IMR-90 (cell line): Measurements from ENCODE around the gene TSPYL4. TPM values are rescaled to one million over a fixed set of nuclear protein-coding genes. Genes with fewer than 3 reads are reported as not detected.
A peak's percentile ranks its signal among the peaks of the same experiment; 100 is the strongest.

Experiments
- ATAC-seq: fragments of 200-7000 bp; cut with Tn5 transposase; 2 replicates; pipeline ENCODE4 v1.9.1; 2020; ENCODE audit warnings: low read depth, mild to moderate bottlenecking, moderate library complexity
- BruUV-seq: library from RNA; stranded (reverse); fragments of 400-500 nt; replicated peaks from 2 replicates; lab custom pipeline; 2021; lab: Mats Ljungman, UMichigan
- CTCF ChIA-PET: fragments of 300-600 bp; formaldehyde crosslinking; extraction: SDS; loops from one replicate; lab custom pipeline; 2021; ENCODE audit warnings: antibody characterized with exemption; lab: Yijun Ruan, JAX
- POLR2A ChIA-PET: fragments of 300-600 bp; sonication (Branson Sonifier 250); formaldehyde crosslinking; loops from one replicate; lab custom pipeline; 2022; ENCODE audit warnings: antibody characterized with exemption; ENCODE audit not compliant: unreplicated experiment; lab: Charles Lee
- DNase-seq: peaks from one replicate; pipeline ENCODE4 v3.0.0; 2013
- H2AFZ ChIP-seq: replicated peaks from 2 replicates; pipeline ENCODE3; 2013; ENCODE audit warnings: low read length, mild to moderate bottlenecking; ENCODE audit not compliant: poor library complexity
- H2AK5ac ChIP-seq: 2 replicates; pipeline ENCODE4 v1.6.1; 2013; ENCODE audit warnings: low read depth, low read length, inconsistent platforms
- H2AK9ac ChIP-seq: replicated peaks from 2 replicates; pipeline ENCODE3; 2013; ENCODE audit warnings: mild to moderate bottlenecking, low read depth, low read length, moderate library complexity; ENCODE audit not compliant: poor library complexity
- H2BK120ac ChIP-seq: 2 replicates; pipeline ENCODE4 v1.6.1; 2013; ENCODE audit warnings: low read depth, low read length, inconsistent platforms
- H2BK15ac ChIP-seq: 3 replicates; pipeline ENCODE4 v1.6.1; 2013; ENCODE audit warnings: low read depth, low read length, inconsistent platforms
- H2BK20ac ChIP-seq: 2 replicates; pipeline ENCODE4 v1.6.1; 2013; ENCODE audit warnings: low read depth, mild to moderate bottlenecking, inconsistent platforms, low read length, moderate library complexity
- H2BK5ac ChIP-seq: 2 replicates; pipeline ENCODE4 v1.6.1; 2013; ENCODE audit warnings: mild to moderate bottlenecking, low read depth, low read length, inconsistent platforms; ENCODE audit not compliant: poor library complexity, severe bottlenecking
- H3K14ac ChIP-seq: replicated peaks from 2 replicates; pipeline ENCODE4 v1.6.1; 2013; ENCODE audit warnings: low read depth, low read length, inconsistent platforms
- H3K18ac ChIP-seq: 2 replicates; pipeline ENCODE4 v1.6.1; 2013; ENCODE audit warnings: low read depth, low read length, control low read depth
- H3K23ac ChIP-seq: 2 replicates; pipeline ENCODE4 v1.6.1; 2013; ENCODE audit warnings: low read depth, low read length, inconsistent platforms
- H3K27ac ChIP-seq: 2 replicates; pipeline ENCODE4 v1.5.1; 2013; ENCODE audit warnings: mild to moderate bottlenecking, control low read depth, low read length; ENCODE audit not compliant: insufficient read depth
- H3K27me3 ChIP-seq: 2 replicates; pipeline ENCODE4 v1.6.1; 2013; ENCODE audit warnings: low read length; ENCODE audit not compliant: control insufficient read depth, insufficient read depth
- H3K36me3 ChIP-seq: 2 replicates; pipeline ENCODE4 v1.6.1; 2013; ENCODE audit warnings: low read length, mixed read lengths; ENCODE audit not compliant: control insufficient read depth, insufficient read depth
- H3K4ac ChIP-seq: 2 replicates; pipeline ENCODE4 v1.6.1; 2013; ENCODE audit warnings: low read depth, low read length, inconsistent platforms
- H3K4me1 ChIP-seq: 2 replicates; pipeline ENCODE4 v1.6.1; 2013; ENCODE audit warnings: low read length, mixed read lengths; ENCODE audit not compliant: control insufficient read depth, insufficient read depth
- H3K4me2 ChIP-seq: 2 replicates; pipeline ENCODE4 v1.6.1; 2013; ENCODE audit warnings: low read depth, mild to moderate bottlenecking, control low read depth, low read length, moderate library complexity
- H3K4me3 ChIP-seq: 2 replicates; pipeline ENCODE4 v1.5.1; 2013; ENCODE audit warnings: low read depth, mild to moderate bottlenecking, control low read depth, low read length, moderate library complexity; ENCODE audit not compliant: insufficient read depth
- H3K56ac ChIP-seq: 2 replicates; pipeline ENCODE4 v1.6.1; 2013; ENCODE audit warnings: low read length, inconsistent platforms; ENCODE audit not compliant: insufficient read depth; ENCODE audit errors: extremely low read depth
- H3K79me1 ChIP-seq, 2 experiments: 2 replicates each; pipeline ENCODE4 v1.6.1; 2013; ENCODE audit warnings: low read length in 2 of 2, inconsistent platforms in 1 of 2, low read depth in 1 of 2
- H3K9ac ChIP-seq: 2 replicates; pipeline ENCODE4 v1.6.1; 2013; ENCODE audit warnings: low read depth, low read length, control low read depth
- H3K9me1 ChIP-seq: 2 replicates; pipeline ENCODE4 v1.6.1; 2013; ENCODE audit warnings: low read length, inconsistent platforms; ENCODE audit not compliant: insufficient read depth
- H3K9me3 ChIP-seq: 2 replicates; pipeline ENCODE4 v1.6.1; 2013; ENCODE audit warnings: low read length; ENCODE audit not compliant: control insufficient read depth, insufficient read depth
- H4K20me1 ChIP-seq: 2 replicates; pipeline ENCODE4 v1.6.1; 2013; ENCODE audit warnings: low read length, inconsistent platforms; ENCODE audit not compliant: insufficient read depth
- H4K5ac ChIP-seq: 2 replicates; pipeline ENCODE4 v1.6.1; 2013; ENCODE audit warnings: mild to moderate bottlenecking, low read depth, low read length, control low read depth
- H4K8ac ChIP-seq, 2 experiments: 2 replicates each; pipeline ENCODE4 v1.6.1; 2013; ENCODE audit warnings: low read depth in 2 of 2, low read length in 2 of 2, control low read depth in 1 of 2, inconsistent platforms in 1 of 2
- H4K91ac ChIP-seq: 2 replicates; pipeline ENCODE4 v1.6.1; 2013; ENCODE audit warnings: low read depth, low read length, inconsistent platforms; ENCODE audit not compliant: insufficient read depth
- BHLHE40 ChIP-seq: fragments of 150-350 bp; IDR thresholded peaks from 2 replicates; pipeline ENCODE4 v1.6.1; 2016; ENCODE audit warnings: mild to moderate bottlenecking, low read depth, low read length
- CEBPB ChIP-seq: IDR thresholded peaks from 2 replicates; pipeline ENCODE4 v1.6.1; 2012; ENCODE audit warnings: low read depth, low read length, improper control_type of control experiment
- CHD1 ChIP-seq: IDR thresholded peaks from 2 replicates; pipeline ENCODE4 v1.6.1; 2012; ENCODE audit warnings: low read depth, low read length, improper control_type of control experiment
- FOS ChIP-seq: fragments of 150-350 bp; IDR thresholded peaks from 2 replicates; pipeline ENCODE4 v1.6.1; 2016; ENCODE audit warnings: low read depth, low read length
- MAFK ChIP-seq: IDR thresholded peaks from 2 replicates; pipeline ENCODE4 v1.6.1; 2012; ENCODE audit warnings: low read depth, low read length, improper control_type of control experiment
- MAZ ChIP-seq: IDR thresholded peaks from 2 replicates; pipeline ENCODE4 v1.6.1; 2012; ENCODE audit warnings: low read depth, mild to moderate bottlenecking, low read length, improper control_type of control experiment, moderate library complexity, borderline replicate concordance
- MXI1 ChIP-seq: IDR thresholded peaks from 2 replicates; pipeline ENCODE4 v1.6.1; 2012; ENCODE audit warnings: low read depth, mild to moderate bottlenecking, low read length, moderate library complexity, borderline replicate concordance
- NFE2L2 ChIP-seq: fragments of 150-350 bp; IDR thresholded peaks from 2 replicates; pipeline ENCODE4 v1.6.1; 2016; ENCODE audit warnings: low read depth, mild to moderate bottlenecking, low read length
- POLR2A ChIP-seq: IDR thresholded peaks from 2 replicates; pipeline ENCODE4 v1.6.1; 2012; ENCODE audit warnings: mild to moderate bottlenecking, low read depth, low read length
- RAD21 ChIP-seq: IDR thresholded peaks from 2 replicates; pipeline ENCODE4 v1.6.1; 2012; ENCODE audit warnings: low read length, improper control_type of control experiment
- RCOR1 ChIP-seq: IDR thresholded peaks from 2 replicates; pipeline ENCODE4 v1.6.1; 2012; ENCODE audit warnings: mild to moderate bottlenecking, low read length, improper control_type of control experiment; ENCODE audit not compliant: insufficient replicate concordance
- RFX5 ChIP-seq: IDR thresholded peaks from 2 replicates; pipeline ENCODE4 v1.8.0; 2012; ENCODE audit warnings: low read depth, mild to moderate bottlenecking, low read length, moderate library complexity
- SMC3 ChIP-seq: fragments of 150-350 bp; IDR thresholded peaks from 2 replicates; pipeline ENCODE4 v1.6.1; 2016; ENCODE audit warnings: low read depth, mild to moderate bottlenecking, antibody characterized with exemption, low read length, moderate library complexity
- WGBS, 2 experiments: methylation state at CpG; one replicate each; pipeline versions ENCODE4 v1.1.5 to v1.1.7; 2013; ENCODE audit warnings: missing lambda C conversion rate in 2 of 2; ENCODE audit not compliant: insufficient read length in 1 of 2; ENCODE audit errors: extremely low coverage in 2 of 2; 5-methylcytosine and 5-hydroxymethylcytosine counted together
- dilution Hi-C: fragments of 300-500 bp; cut with HindIII; formaldehyde crosslinking; loops from one replicate; pipeline ENCODE4 v1.14.3; 2018; ENCODE audit warnings: low sequenced_read_pairs; ENCODE audit not compliant: unreplicated experiment
- in situ Hi-C: fragments of 300-500 bp; cut with MboI; formaldehyde crosslinking; loops from 3 replicates; pipeline ENCODE4 v1.14.3; 2019; ENCODE audit warnings: low sequenced_read_pairs, inconsistent platforms, mixed read lengths
- intact Hi-C: fragments of 100-400 bp; cut with micrococcal nuclease; formaldehyde crosslinking; loops from 2 replicates; pipeline ENCODE4 v1.10.0; 2022
- polyA plus RNA-seq, 3 experiments: library from polyadenylated mRNA; depleted of rRNA; stranded (reverse); fragments of >200 nt; gene quantifications; 2 replicates each; pipeline ENCODE4 v1.2.3, GENCODE V29; 2012; ENCODE audit warnings: low replicate concordance in 1 of 3
- total RNA-seq: library from RNA; depleted of rRNA; stranded (reverse); fragments of >200 nt; gene quantifications from 2 replicates; pipeline ENCODE4 v1.2.3, GENCODE V29; 2012
- TF ChIP-seq, protein P1 (sequence below): fragments of 150-350 bp; IDR thresholded peaks from 2 replicates; pipeline ENCODE4 v1.6.1; 2017; ENCODE audit warnings: mild to moderate bottlenecking, antibody characterized with exemption, low read length, low read depth
- TF ChIP-seq, protein P2 (sequence below): fragments of 150-350 bp; IDR thresholded peaks from 2 replicates; pipeline ENCODE4 v1.6.1; 2016; ENCODE audit warnings: low read depth, mild to moderate bottlenecking, low read length, moderate library complexity, borderline replicate concordance
- TF ChIP-seq, protein P3 (sequence below): conservative IDR thresholded peaks from 2 replicates; pipeline ENCODE4 v1.5.1; 2012; ENCODE audit warnings: mild to moderate bottlenecking, low read depth, low read length, improper control_type of control experiment

The TSPYL4 gene
- total and polyA plus RNA-seq, 2 of the 4 experiments (the other 2 are of a cell fraction) = 22.0 to 29.9 TPM

DNA sequence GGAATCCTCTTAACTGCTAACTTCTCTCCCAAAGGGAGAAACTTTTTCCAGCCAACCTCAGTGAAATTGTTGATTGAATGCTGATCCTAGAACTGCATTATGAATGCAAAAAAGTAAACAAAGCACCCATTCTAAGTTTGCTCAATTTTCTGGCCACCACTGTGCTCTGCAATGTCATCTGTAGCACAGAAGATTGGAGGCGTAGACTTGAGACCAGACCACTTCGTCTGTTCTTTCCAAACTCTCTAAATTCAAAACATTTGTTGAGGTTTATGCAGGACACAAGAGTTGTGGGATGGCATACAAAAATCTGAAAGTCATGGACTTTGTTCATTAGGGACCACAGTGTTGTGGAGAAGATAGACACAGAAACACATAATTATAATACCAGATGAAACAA, 36.9 kb upstream of the TSPYL4 start:
- Histone ChIP-seq H3K18ac (peak overlapping the region; percentile 4; the same call in 1 of the 2 replicates), H3K23ac (no peak overlapping the region), H4K5ac (no peak overlapping the region), H2BK120ac (no peak overlapping the region), H3K9ac (no peak overlapping the region), H2AFZ (no peak overlapping the region), H3K4me1 (no peaks in the 10 kb centered on the region; the same call in 1 of the 2 replicates), H2AK5ac (no peak overlapping the region), H4K91ac (no peak overlapping the region), H4K8ac (no peak overlapping the region), H3K79me1 (peaks cover 0 to 3% of the 10 kb centered on the region in 2 experiments; a peak in 2 of 4 replicates), H3K36me3 (no peaks in the 10 kb centered on the region), H3K27me3 (no peaks in the 10 kb centered on the region), H2BK15ac (no peak overlapping the region), H3K56ac (no peak overlapping the region), H2BK5ac (no peak overlapping the region), H2AK9ac (no peak overlapping the region), H4K20me1 (no peaks in the 10 kb centered on the region), H3K4me2 (no peak overlapping the region), H2BK20ac (no peak overlapping the region), H3K9me3 (no peaks in the 10 kb centered on the region), H3K27ac (no peak overlapping the region), H3K9me1 (no peaks in the 10 kb centered on the region), H3K14ac (0 out of 2 replicates have a peak overlapping the region, but pooled peaks have one; percentile 19), H3K4ac (no peak overlapping the region), H3K4me3 (no peak overlapping the region)
- in situ Hi-C loops = loop anchor here (10.0 to 25.0 kb wide), 2 partner anchors 147 to 244 kb away; no protein-coding TSS in a partner anchor
- ATAC-seq (no peak), DNase-seq (no peak)
- dilution Hi-C loops = no loop called here
- intact Hi-C loops = loop anchor here (2.0 kb wide), 1 partner anchor 108 kb away; no protein-coding TSS in a partner anchor
- no peak for TF ChIP-seq NFE2L2
- TF ChIP-seq MAFK = no peak
- TF ChIP-seq MXI1 = no peak
- TF ChIP-seq RAD21 = no peak
- TF ChIP-seq CEBPB = no peak
- no peak for TF ChIP-seq POLR2A
- no peak for TF ChIP-seq CHD1
- TF ChIP-seq, protein P1, sequence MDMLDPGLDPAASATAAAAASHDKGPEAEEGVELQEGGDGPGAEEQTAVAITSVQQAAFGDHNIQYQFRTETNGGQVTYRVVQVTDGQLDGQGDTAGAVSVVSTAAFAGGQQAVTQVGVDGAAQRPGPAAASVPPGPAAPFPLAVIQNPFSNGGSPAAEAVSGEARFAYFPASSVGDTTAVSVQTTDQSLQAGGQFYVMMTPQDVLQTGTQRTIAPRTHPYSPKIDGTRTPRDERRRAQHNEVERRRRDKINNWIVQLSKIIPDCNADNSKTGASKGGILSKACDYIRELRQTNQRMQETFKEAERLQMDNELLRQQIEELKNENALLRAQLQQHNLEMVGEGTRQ = no peak
- TF ChIP-seq FOS = no peak
- TF ChIP-seq, protein P2, sequence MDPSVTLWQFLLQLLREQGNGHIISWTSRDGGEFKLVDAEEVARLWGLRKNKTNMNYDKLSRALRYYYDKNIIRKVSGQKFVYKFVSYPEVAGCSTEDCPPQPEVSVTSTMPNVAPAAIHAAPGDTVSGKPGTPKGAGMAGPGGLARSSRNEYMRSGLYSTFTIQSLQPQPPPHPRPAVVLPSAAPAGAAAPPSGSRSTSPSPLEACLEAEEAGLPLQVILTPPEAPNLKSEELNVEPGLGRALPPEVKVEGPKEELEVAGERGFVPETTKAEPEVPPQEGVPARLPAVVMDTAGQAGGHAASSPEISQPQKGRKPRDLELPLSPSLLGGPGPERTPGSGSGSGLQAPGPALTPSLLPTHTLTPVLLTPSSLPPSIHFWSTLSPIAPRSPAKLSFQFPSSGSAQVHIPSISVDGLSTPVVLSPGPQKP = no peak
- no peak for TF ChIP-seq RCOR1
- TF ChIP-seq, protein P3, sequence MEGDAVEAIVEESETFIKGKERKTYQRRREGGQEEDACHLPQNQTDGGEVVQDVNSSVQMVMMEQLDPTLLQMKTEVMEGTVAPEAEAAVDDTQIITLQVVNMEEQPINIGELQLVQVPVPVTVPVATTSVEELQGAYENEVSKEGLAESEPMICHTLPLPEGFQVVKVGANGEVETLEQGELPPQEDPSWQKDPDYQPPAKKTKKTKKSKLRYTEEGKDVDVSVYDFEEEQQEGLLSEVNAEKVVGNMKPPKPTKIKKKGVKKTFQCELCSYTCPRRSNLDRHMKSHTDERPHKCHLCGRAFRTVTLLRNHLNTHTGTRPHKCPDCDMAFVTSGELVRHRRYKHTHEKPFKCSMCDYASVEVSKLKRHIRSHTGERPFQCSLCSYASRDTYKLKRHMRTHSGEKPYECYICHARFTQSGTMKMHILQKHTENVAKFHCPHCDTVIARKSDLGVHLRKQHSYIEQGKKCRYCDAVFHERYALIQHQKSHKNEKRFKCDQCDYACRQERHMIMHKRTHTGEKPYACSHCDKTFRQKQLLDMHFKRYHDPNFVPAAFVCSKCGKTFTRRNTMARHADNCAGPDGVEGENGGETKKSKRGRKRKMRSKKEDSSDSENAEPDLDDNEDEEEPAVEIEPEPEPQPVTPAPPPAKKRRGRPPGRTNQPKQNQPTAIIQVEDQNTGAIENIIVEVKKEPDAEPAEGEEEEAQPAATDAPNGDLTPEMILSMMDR = no peak
- no peak for TF ChIP-seq MAZ
- no peak for TF ChIP-seq SMC3
- no peak for TF ChIP-seq BHLHE40
- TF ChIP-seq RFX5 = no peak
- CTCF ChIA-PET = no interaction called here
- no TSS peak for BruUV-seq
- POLR2A ChIA-PET = no interaction called here
- no CpG with 5 or more reads among the region's 2 CpGs for WGBS, 2 experiments
